ENCODE results near the gene RNF182. TPM values are rescaled to one million over a fixed set of nuclear protein-coding genes. Genes with fewer than 3 reads are reported as not detected.

RNF182 gene
- total RNA-seq, 1 experiment from 2014 or later = 26.5 TPM

Other genes starting within 250 kb of the RNF182 start
- 45.7 and 67.4 TPM in 2 replicates for gene RANBP9, start 213.1 kb upstream of the RNF182 start, total RNA-seq (2014; rRNA removed; shearing (Covaris generic))
- 26.9 and 37.1 TPM in 2 replicates for gene MCUR1, start 110.4 kb upstream of the RNF182 start, total RNA-seq (2014; rRNA removed; shearing (Covaris generic))
- 6.8 and 8.9 TPM in 2 replicates for gene CD83, start 192.8 kb downstream of the RNF182 start, total RNA-seq (2014; rRNA removed; shearing (Covaris generic))

Data from M059J (cell line).